Peyer's patch (tissue), 4 donors: Measurements from ENCODE around the gene PPP1R13B. TPM values are rescaled to one million over a fixed set of nuclear protein-coding genes. Genes with fewer than 3 reads are reported as not detected.
A peak's percentile ranks its signal among the peaks of the same experiment; 100 is the strongest.

Experiments
- DNase-seq, 3 donors: peaks; one replicate each; pipeline ENCODE4 v3.0.0-alpha.2; 2017 to 2019
- H3K27ac ChIP-seq, 4 donors: fragments of 200-600 bp; sonication (generic); one replicate each; pipeline ENCODE4 v1.5.1; 2016 to 2019
- H3K27me3 ChIP-seq, 2 donors: fragments of 200-600 bp; sonication (generic); one replicate each; pipeline ENCODE4 v1.5.1; 2019
- H3K36me3 ChIP-seq, 3 donors: fragments of 200-600 bp; sonication (generic); one replicate each; pipeline ENCODE4 v1.5.1; 2016 to 2019
- H3K4me1 ChIP-seq, 4 donors: fragments of 200-600 bp; sonication (generic); one replicate each; pipeline ENCODE4 v1.5.1; 2016 to 2019
- H3K4me3 ChIP-seq, 4 donors: fragments of 200-600 bp; sonication (generic); 1 replicate in 3 of 4; 2 replicates in 1 of 4; pipeline ENCODE4 v1.5.1; 2016 to 2019; ENCODE audit warnings: mild to moderate bottlenecking in 1 of 4
- H3K9me3 ChIP-seq, 4 donors: fragments of 200-600 bp; sonication (generic); one replicate each; pipeline ENCODE4 v1.5.1; 2016 to 2019; ENCODE audit warnings: mild to moderate bottlenecking in 1 of 4
- CTCF ChIP-seq, 6 experiments: fragments of 450-650 bp in 4 of 6; fragments of 200-600 bp in 2 of 6; sonication (generic) in 1 of 6; IDR thresholded peaks; one replicate each; pipeline ENCODE4 v1.5.1; 2017 to 2019; ENCODE audit warnings: antibody characterized with exemption in 6 of 6, mild to moderate bottlenecking in 3 of 6, moderate library complexity in 1 of 6
- POLR2A ChIP-seq, 2 donors: fragments of 450-650 bp; IDR thresholded peaks; one replicate each; pipeline ENCODE4 v1.5.1; 2017; ENCODE audit warnings: antibody characterized with exemption in 2 of 2, mild to moderate bottlenecking in 2 of 2, moderate library complexity in 2 of 2
- total RNA-seq, 4 donors: library from RNA; depleted of rRNA; stranded (reverse); fragments of >200 nt; gene quantifications; one replicate each; pipeline ENCODE4 v1.1.0, GENCODE V29; 2016

Gene PPP1R13B
- total RNA-seq, 4 donors from 2014 or later = 30.5 to 78.3 (median 54.0) TPM

- Histone ChIP-seq H3K4me1 (no peaks in the 10 kb centered on the region), H3K27me3 (no peaks in the 10 kb centered on the region), H3K36me3 (peaks cover 0 to 67% (median 0%) of the 10 kb centered on the region in 3 donors), H3K9me3 (no peaks in the 10 kb centered on the region), H3K27ac (no peak overlapping the region), H3K4me3 (no peak overlapping the region)
- peak in 1 of 3 donors; percentile 41 for DNase-seq
- TF ChIP-seq POLR2A (IDR thresholded peaks at IDR 0.05) = no peak
Observed at GRCh38 chr14:103739793-103740501, 107.4 kb downstream of the PPP1R13B start.

- H3K4me3 ChIP-seq = no peak overlapping the region
- no peak for DNase-seq
- H3K36me3 ChIP-seq = peaks cover 0 to 70% (median 0%) of the 10 kb centered on the region in 3 donors
- no peaks in the 10 kb centered on the region for H3K27me3 ChIP-seq
- no peak for TF ChIP-seq CTCF (IDR thresholded peaks at IDR 0.05)
- TF ChIP-seq POLR2A (IDR thresholded peaks at IDR 0.05) = no peak
- no peaks in the 10 kb centered on the region for H3K4me1 ChIP-seq
- H3K27ac ChIP-seq = no peak overlapping the region
- no peaks in the 10 kb centered on the region for H3K9me3 ChIP-seq
Observed at GRCh38 chr14:103739466-103739792, 107.9 kb downstream of the PPP1R13B start.

GRCh38 chr14:103738701-103739451, 108.5 kb downstream of the PPP1R13B start:
- Histone ChIP-seq H3K4me1 (no peaks in the 10 kb centered on the region), H3K27ac (no peak overlapping the region), H3K36me3 (peaks cover 0 to 76% (median 0%) of the 10 kb centered on the region in 3 donors), H3K27me3 (no peaks in the 10 kb centered on the region), H3K4me3 (no peak overlapping the region), H3K9me3 (no peaks in the 10 kb centered on the region)
- TF ChIP-seq CTCF (IDR thresholded peaks at IDR 0.05) (no peak), POLR2A (IDR thresholded peaks at IDR 0.05) (no peak)
- DNase-seq = no peak

DNA sequence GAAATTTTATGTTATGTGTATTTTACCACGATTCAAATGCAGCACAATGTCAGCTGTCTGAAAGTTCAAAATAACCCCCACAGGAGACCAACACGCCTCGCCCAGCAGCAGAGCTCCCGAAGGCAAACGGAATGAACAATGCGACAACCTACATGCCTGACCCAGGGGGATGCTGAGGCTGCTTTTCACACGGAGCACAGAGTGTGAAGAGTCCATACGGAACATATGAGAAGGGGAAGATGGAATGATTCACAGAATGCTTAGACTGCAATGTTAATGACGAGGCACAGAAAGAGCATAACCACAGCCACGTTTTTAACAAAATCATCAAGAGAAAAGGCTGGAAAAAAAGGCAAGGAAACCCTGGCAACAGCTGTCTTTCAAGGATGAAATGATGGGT, 109.2 kb downstream of the PPP1R13B start:
- DNase-seq = no peak
- peaks cover 0 to 81% (median 0%) of the 10 kb centered on the region in 3 donors for H3K36me3 ChIP-seq

GRCh38 chr14:103737432-103738045, 109.8 kb downstream of the PPP1R13B start:
- no peak for TF ChIP-seq CTCF (IDR thresholded peaks at IDR 0.05)
- TF ChIP-seq POLR2A (IDR thresholded peaks at IDR 0.05) = no peak
- peak in 1 of 3 donors; percentile 32 for DNase-seq
- Histone ChIP-seq H3K36me3 (peaks cover 0 to 86% (median 0%) of the 10 kb centered on the region in 3 donors), H3K4me1 (no peaks in the 10 kb centered on the region), H3K9me3 (no peaks in the 10 kb centered on the region), H3K27me3 (no peaks in the 10 kb centered on the region), H3K4me3 (no peak overlapping the region), H3K27ac (peak overlapping the region in 1 of 4 donors; percentile 16)

More for the DNA sequence above, 109.2 kb downstream of the PPP1R13B start:
- Histone ChIP-seq H3K4me1 (no peaks in the 10 kb centered on the region), H3K9me3 (no peaks in the 10 kb centered on the region), H3K4me3 (no peak overlapping the region), H3K27ac (no peak overlapping the region), H3K27me3 (no peaks in the 10 kb centered on the region)
- no peak for TF ChIP-seq POLR2A (IDR thresholded peaks at IDR 0.05)
- no peak for TF ChIP-seq CTCF (IDR thresholded peaks at IDR 0.05)
